GM18907 (cell line): ENCODE measurements around the gene FAM107A.
A peak's percentile ranks its signal among the peaks of the same experiment; 100 is the strongest.

Experiments
- ATAC-seq: cut with Tn5 transposase; IDR thresholded peaks from one replicate; pipeline ENCODE4 v1.9.1; 2021; ENCODE audit warnings: mild to moderate bottlenecking, moderate library complexity; ENCODE audit not compliant: unreplicated experiment

Gene FAM107A, protein sequence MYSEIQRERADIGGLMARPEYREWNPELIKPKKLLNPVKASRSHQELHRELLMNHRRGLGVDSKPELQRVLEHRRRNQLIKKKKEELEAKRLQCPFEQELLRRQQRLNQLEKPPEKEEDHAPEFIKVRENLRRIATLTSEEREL

DNA sequence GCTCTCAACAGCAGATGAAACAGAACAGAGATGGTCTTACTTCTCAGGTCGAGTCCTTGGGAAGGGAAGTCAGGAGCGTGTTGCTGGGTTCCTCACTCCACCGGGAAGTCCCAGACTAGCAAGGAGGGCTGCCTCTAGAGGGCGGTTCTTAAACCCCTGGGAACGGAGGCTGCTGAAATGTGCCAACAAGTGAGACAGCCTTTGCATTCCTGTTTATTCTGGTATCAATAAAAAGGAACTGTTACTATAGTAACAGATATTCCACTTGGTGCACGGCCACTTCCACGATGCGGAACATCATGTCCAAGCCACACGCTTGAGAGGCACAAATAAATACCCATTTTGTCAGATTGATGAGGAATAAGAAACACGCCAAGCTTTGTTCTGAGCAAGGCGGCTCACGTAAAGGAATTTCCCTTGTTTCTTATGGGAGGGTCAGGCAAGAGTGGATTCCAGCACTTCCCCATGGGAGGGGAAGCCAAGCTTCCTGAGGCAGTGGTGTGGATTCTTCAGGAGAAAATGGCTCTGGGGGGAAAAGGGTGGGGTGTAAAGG, at the start of gene FAM107A:
Gene FAM107A, minus strand, starts transcription at position 123 of the 553 bp plus-strand sequence. CDS start 7,531 bp downstream, outside the sequence.
- ATAC-seq, result no peak

DNA sequence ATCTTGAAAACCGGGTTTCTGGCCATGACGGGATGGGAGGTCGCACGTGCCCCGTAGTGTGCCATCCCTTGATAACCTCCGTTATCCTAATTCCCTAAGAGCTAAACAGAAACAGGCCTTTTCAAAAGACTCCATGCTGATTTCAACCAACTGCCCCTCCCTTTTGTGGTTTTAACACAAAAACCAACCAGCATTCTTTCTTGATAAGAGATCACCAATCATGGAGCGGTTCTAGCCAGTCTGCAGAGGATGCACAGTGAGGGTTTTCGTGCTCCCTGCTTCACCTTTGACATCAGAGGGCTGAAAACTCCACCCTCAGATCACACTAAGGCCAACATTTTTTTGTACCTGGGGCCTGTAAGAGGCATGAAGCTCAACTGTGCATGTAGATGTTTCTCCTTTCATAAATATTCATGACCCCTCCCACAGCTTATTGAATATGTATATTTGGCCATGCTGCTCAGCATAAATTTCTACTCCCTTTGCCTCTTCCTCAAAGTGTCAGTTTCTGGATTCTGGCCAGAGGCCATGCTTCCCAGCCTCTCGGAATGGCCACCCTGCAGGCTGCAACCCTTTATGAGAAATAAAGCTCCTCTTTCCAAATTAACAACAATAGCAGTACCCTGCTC, 48.1 kb upstream of the FAM107A start:
- no peak for ATAC-seq

DNA sequence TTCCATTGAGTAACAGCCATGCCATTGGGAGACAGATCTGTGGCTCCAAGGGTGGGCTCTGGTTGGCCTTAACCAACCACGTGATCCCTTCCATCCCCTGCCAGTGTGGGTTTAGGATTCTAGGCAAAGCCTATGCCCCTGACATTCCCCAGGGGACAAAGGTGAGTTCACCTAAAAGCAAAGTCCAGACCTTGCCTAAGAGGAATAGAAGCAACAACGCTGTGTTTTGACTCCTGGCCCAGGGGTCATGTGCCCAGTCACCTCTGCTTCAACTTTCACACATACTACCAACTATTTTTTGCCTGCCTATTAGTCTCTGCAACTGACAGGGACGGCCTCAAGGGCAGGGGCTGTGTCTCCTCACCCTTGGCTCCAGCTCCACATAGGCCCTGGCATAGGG, 47.4 kb upstream of the FAM107A start:
- no peak for ATAC-seq

DNA sequence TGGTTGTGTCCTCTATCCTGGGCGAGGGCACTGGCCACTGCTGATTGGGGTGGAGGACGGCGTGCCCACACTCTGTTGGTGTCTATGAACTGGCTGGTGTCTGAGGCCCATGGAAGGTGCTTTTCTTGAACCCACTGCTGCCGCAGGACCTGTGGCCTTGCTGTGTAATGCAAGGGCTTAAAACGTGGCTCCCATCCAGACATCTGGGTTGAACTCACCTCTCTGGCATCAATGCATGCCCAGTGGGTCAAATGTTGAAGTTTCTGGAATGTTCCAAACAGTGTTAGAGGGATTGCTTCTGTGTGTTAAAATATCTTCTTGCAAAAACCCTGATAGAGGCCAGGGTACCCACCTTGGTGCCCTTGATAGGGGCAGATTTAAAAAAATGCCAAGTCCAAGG, 46.8 kb upstream of the FAM107A start:
- ATAC-seq, result no peak

DNA sequence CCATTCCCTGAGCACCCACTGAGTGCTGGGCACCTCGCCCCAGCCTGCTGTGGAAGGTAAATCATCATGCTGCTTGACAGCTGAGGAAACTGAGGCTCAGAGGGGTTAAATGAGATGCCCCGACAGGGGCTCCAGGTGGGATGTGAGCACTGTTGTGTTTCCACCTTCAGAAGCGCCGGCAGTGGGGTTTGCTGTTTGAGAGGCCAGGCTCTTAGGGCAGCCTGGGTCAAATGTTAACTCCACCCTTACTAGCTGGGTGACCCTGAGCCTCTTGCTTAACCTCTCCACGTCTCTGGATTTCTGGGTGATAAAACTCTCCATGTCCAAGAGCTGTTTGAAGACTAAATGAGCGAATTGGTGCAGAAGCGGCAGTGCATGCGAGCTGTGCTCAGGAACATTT, 46.3 kb upstream of the FAM107A start:
- ATAC-seq, result no peak

DNA sequence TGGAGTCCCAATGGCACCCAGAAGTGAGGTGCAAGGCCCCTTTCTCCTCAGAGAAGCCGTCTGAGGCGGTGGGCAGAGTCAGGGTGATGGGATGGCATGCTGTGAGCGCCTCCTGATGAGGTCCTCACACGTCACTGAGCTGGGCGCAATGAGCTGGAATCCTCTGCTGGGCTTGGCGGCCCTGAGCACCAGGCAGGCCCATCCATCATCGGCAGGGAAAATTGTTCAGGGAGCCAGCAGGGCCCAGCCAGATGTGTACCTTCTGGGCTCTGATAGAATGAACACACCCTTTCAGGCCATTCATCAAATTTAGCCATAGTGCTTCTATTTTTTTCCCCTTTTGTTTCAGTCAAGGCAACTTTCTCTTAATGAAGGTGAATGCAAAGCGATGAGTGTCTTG, 45.7 kb upstream of the FAM107A start:
- ATAC-seq, result no peak

DNA sequence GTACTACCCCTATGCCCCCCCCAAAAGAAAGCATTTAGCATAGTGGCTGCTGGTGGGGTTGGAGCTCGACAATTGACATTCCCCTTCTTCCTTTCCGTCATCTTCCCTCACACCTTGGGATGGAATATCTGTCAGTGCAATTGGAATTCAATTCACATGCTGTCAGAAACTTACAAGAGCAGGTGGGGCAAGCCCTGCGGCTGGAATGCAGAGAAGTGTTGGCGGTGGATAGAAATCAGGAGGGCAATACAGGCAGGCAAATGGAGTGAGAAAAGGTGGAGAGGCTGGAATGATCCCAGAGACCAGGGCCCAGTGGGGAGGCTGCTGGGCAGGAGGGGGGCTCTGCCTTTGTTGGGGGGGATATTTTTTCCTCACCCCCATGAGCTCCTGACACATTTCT, 45.2 kb upstream of the FAM107A start:
- no peak for ATAC-seq

DNA sequence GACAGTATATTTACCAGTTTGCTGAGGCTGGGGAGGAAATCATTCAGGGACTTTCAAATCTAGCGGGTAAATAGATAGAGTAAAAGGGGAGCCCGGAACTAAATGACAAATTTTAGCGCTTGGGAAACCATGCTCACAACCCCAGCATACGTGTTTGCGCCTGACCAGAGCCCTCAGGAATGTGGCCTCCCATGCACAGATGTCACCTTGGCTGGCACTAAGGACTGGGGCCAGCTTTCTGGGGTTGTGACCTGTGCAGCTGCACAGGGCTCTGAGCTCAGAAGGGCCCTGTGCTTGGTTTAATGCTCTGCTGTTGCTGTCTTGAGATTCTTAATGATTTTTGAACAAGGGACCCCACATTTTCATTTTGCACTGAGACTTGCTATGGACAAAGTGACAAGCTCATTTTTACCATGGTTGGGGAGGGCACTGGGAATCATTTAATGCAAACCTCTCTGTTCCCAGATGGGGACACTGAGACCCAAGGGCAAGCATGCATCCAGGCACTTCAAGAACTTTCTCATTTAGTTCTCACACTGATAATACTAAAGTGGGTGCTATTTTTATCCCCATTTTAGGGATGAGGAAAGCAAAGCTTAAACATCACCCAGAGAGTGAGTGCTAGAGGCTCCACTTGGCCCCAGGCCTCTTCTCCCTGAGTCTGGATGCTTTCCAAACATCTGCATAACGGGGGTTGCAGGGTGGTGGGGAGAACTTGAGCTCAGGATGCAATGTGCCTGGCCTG, 44.1 kb upstream of the FAM107A start:
- no peak for ATAC-seq

DNA sequence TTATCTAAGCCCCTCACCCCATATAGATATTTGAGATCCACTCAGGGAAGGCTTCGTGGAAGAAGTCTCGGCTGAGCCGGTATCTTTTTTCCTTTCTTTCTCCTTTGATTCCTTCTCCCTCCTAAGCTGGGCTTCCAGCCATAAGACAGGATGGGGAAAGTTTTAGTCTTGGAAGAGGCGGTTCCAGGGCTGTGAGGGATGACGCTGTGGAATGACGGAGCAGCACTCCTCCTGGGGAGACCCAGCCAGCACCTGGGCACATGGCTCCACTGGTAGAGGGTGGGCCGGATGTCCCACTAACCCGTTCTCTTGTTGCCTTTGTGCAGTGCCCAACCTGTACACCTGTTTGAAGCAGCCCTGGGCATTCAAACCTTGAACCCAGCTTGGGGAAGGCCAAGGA, 43.2 kb upstream of the FAM107A start:
- ATAC-seq, result no peak

DNA sequence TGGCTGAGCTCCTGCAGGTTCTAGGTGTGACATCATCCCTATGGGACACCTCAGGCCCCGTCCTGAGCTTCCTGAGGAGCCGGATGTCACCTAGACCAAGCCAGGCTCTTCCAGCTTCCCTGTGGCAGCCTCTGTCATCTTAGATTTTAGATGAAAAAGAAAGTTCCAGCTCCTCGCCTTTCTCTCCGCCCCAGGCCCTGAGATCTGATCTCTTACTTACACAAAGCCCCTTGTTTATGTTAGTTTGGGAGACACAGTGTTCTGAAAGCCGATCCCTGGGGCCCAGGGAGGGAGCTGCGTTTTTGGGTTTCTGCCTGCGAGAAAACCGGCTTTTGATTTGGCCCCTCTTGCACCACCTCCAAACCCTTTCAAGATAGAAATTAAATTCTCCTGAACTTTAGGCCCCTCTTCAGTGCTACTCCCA, 40.2 kb upstream of the FAM107A start:
- no peak for ATAC-seq

DNA sequence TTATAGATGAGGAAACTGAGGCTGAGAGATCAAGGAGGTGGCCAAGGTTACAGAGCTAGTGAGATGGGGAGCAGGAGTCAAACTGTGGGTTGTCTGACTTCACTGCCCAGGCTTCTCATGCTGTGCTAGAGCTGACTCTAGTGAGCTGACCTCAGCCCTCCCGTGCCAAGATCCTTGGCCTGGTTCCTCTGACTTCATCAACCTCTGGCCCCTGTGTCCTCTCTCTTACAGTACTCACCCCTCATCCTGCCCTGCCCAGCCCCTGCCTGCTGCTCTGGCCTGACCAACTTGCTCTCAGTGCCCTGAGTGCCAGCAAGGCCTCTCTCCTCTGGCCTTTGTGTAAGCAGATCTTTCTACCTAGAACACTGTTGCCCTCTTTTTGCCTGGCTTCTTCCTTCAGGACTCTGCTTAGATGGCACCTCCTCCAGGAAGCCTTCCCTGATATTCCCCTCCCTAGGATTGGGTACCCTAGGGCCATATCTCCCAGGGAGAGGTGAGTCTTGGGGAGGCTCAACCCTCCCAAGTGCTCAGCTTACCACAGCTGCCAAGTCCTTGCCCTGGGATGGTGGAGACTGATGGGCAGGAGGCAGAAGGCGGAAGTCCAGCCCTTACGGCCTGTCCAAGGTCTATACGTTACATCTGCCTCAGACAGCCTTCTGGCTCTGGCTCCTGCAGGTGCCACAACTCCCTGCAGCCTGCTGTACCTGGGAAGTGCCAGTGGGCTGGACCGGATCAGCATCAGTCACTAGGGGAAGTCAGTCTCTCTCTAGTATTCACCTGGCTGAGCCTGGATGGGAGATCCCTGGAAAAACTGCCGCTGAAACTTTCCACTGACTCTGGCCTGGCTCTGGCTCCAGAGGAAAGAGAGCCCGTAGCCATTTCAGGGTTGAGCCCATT, 36.3 kb upstream of the FAM107A start:
- ATAC-seq, result no peak

DNA sequence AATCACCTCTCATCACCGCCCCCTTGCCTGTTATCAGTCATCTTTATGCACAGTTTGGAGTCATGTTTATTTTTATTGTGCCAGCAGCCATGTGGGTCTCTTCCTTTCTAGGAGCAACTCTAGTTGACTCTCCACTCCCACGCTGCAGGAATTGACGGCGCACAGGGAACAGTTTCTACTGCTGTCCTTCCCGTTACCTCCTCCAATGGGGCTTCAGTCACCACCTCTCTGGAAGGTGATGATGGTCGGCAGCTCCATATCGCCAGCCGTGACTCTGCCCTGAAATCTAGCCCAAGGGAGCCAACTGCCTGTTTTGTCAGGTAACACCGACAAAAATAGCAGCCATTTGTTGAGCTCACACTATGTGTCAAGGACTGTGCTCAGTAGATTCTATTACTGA, 35.6 kb upstream of the FAM107A start:
- ATAC-seq, result no peak

DNA sequence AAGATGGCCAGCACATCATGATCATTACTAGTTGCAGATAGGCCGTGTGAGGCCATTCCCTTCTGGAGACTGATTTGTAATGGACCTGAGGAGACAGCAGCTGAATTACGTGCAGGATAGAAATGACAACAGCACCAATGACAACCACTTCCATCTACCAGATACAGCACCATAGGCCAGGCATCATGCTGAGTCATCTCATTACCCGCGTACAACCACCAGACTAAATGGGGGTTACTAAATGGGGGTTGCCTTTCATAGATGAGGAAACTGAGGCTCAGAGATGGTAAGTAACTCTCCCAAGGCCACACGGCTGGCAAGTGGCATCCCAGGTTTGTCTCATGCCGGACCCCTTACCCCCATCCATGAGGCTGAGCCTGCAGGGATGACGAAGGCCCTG, 32.8 kb upstream of the FAM107A start:
- ATAC-seq, result peak; percentile 57

DNA sequence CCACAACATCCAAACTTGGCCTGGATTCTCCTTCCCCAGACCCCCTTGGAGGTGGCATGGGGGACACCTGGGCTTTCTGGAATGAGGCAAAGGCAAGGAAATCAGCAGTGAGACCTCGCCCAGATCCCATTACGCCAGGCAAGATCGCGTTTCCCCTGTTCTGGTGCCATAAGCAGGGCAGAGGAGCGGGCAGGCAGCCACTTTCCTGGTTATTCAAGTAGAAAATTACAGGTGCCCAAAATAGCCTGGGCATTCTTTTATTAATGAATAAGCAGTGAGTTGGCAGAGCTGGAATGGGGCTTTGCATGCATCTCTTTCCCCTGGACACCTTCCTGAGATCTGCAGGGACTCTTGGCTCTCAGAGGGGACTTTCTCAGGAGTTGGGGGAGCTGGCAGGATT, 31.5 kb upstream of the FAM107A start:
- no peak for ATAC-seq

DNA sequence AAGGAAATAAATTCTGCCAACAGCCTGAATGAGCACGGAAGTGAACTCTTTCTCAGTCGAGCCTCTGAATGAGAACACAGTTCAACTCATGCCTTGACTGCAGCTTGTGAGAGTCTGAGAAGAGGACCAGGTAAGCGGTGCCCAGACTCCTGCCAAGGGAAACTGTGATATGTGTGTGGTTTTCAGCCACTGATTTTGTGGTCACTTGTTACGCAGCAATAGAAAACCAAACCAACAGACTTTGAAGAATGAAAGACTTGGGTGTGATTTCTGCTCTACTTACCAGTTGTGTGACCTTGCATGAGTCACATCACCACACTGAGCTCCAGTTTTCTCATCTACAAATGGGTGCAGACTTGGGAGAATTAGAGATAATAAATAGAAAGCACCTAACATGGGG, 30.6 kb upstream of the FAM107A start:
- peak; percentile 54 for ATAC-seq

DNA sequence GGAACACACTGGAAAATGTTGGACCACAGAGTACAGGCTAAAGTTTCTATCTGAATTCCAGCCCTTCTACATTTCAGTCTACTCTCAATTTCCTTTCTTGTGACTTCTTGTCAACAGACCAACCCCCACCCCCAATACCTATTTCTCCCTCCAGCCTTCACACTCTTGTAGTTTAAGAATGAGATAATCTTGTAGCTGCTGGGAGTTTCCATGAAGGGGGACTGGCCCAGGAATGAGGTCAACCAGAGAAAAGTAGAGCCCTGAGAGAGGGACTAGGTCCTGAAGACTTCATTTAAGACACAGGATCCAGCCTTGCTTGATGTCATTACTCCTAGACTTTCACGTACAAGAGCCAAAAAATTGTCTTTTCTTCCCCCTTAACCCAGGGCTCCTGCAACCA, 29.5 kb upstream of the FAM107A start:
- no peak for ATAC-seq

DNA sequence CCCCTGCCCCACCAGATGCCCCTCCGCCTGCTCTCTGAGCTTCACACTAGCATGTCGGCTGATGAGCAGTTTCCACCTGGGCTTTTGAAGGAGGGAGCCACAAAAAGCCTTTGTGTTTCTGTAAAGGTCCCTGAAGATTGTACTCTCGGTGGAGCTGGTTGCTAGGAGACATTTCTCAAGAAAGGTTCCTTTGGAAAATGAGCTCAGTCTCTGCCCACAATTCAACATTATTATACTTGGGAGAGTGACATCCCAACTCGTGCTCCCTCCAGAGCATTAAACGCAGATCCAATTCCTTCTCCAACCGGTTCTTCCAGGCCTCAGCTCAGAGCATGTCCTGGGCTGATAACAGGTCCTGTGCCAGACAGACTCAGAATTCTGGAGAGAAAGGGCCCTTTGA, 26.8 kb upstream of the FAM107A start:
- ATAC-seq, result no peak

DNA sequence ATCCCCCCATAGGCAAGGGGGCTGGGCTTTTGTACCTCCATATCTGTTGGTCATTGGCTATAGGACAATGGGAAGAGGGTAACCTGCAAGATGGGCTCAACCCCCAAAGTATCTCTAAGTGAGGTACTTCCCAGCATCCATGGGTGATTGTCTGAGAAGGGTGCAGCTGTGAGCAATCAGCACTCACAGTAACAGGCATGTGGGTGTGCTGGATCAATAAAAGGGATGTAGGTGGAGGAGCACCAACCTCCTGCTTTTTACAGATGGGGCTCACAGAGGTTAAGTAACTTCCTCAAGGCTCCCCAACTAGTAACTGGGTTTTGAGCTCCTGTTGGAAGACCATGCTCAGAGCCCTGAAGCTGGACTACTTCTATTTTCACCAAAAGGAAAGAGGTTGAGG, 26.4 kb upstream of the FAM107A start:
- ATAC-seq, result no peak

DNA sequence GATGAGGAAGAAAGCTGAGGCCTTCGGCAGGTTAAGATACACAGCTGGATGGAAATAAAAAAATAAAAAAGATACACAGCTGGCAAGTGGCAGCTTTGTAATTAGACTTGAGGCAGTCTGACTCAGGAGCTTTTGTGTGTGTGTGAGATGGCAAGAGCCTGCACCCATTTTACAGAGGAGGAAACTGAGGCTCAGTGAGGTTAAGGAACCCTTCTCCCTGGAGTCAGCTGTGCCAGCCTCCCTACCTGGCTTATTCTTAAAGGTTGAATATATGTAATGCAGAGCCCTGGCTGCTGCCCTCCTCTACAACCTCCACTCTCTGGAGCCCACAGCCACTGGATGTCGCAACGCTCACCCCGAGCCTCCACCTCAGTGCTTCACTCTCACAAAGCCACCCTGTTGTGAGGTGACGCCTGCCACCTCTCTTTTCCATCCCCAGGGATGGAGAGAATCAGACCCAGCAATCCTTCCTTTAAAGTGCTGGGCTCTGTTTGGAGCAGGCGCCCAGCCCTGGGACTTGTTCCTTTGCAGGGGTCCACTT, 20.6 kb upstream of the FAM107A start:
- ATAC-seq, result no peak

DNA sequence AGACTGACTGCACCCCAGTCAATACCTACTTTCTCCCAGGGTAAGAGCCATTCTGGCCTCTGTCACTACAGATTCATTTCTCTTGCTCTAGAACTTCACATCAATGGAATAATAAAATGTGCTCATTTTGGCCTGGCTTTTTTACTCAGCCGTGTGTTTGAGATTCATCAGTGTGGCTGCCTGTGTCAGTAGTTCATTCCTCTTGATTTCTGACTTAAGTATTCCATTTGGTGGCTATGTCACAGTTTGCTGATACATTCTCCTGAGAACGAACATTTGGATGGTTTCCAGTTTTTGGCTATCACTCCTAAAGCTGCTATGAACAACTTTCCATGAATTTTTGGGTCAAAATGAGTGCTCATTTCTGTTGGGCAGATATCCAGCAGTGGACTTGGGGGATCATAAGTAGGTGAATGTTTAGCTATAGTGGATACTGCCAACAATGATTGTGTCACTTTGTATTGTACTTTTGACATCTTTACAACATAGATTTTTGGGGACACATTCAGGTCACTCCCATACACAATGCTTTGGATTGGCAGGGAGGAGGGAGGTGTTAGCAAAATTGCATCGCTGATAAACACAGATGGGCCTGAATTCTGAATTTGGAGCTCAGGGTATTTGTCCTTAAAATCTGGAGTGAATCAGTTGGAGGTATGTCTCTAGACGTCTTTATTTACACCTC, 19.8 kb upstream of the FAM107A start:
- no peak for ATAC-seq
